Left lung (tissue), 10 donors: ENCODE data around the gene STARD7. TPM values are rescaled to one million over a fixed set of nuclear protein-coding genes. Genes with fewer than 3 reads are reported as not detected.
"Not testable (repeated sequence)": the region's sequence is repeated elsewhere in the genome, so short reads cannot be mapped to it uniquely, and the experiment has no call there.

ENCODE experiments used
- ATAC-seq: fragments of 200-7000 bp; cut with Tn5 transposase; one replicate; pipeline ENCODE4 v1.9.1; 2020; ENCODE audit warnings: moderate library complexity
- DNase-seq, 4 donors: peaks; one replicate each; pipeline ENCODE4 v3.0.0-alpha.2; 2013 to 2020
- H3K27ac ChIP-seq, 2 donors: fragments of 200-600 bp; sonication (generic) in 1 of 2; one replicate each; pipeline versions ENCODE4 v1.5.0 to v1.8.0; 2020 to 2021
- H3K27me3 ChIP-seq, 2 donors: fragments of 200-600 bp; sonication (generic) in 1 of 2; one replicate each; pipeline versions ENCODE4 v1.5.0 to v1.8.0; 2020 to 2021
- H3K36me3 ChIP-seq, 2 donors: fragments of 200-600 bp; sonication (generic) in 1 of 2; one replicate each; pipeline versions ENCODE4 v1.5.0 to v1.8.0; 2020 to 2021
- H3K4me1 ChIP-seq, 2 donors: fragments of 200-600 bp; one replicate each; pipeline ENCODE4 v1.8.0; 2021
- H3K4me3 ChIP-seq, 2 donors: fragments of 200-600 bp; sonication (generic) in 1 of 2; one replicate each; pipeline versions ENCODE4 v1.5.0 to v1.8.0; 2020 to 2021; ENCODE audit warnings: mild to moderate bottlenecking in 1 of 2
- H3K9me3 ChIP-seq, 2 donors: fragments of 200-600 bp; sonication (generic) in 1 of 2; one replicate each; pipeline versions ENCODE4 v1.5.0 to v1.8.0; 2020 to 2021
- CTCF ChIP-seq, 2 donors: fragments of 200-600 bp; sonication (generic) in 1 of 2; IDR thresholded peaks; one replicate each; pipeline versions ENCODE4 v1.5.0 to v1.8.0; 2021; ENCODE audit warnings: antibody characterized with exemption in 2 of 2
- intact Hi-C, 2 donors: fragments of 100-400 bp; cut with DNase I; formaldehyde crosslinking; loops; one replicate each; pipeline versions ENCODE4 v1.11.2 to v1.14.2; 2022
- polyA plus RNA-seq, 6 donors: library from polyadenylated mRNA; unstranded; fragments of 120-200 nt; gene quantifications; one replicate each; pipeline ENCODE4 v1.2.1, GENCODE V29; 2013; ENCODE audit not compliant: insufficient read length in 6 of 6
- total RNA-seq, 2 donors: library from RNA; stranded (reverse); fragmentation: NEBNext Ultra II Directional; extraction: Animal tissue kit (Norgen Biotek cat#: 25700); gene quantifications; one replicate each; pipeline ENCODE4 v1.2.1, GENCODE V29; 2021
- donor health status: DM: no; HTN: yes; CAD: no.
- donor health status: DM: no; HTN: no; CAD: no.

Gene STARD7
- total and polyA plus RNA-seq, 8 donors: 99.2 to 142 (median 112) TPM

GRCh38 chr2:96167407-96168013 lies 41.1 kb downstream of the STARD7 start:
- Histone ChIP-seq H3K4me3 (no peak overlapping the region), H3K27me3 (no peaks in the 10 kb centered on the region), H3K9me3 (peaks cover 0 to 4% of the 10 kb centered on the region in 2 donors), H3K4me1 (no peaks in the 10 kb centered on the region), H3K27ac (no peak overlapping the region), H3K36me3 (no peaks in the 10 kb centered on the region)
- ATAC-seq (no peak), DNase-seq (no peak)
- intact Hi-C loops: no loop called here
- no peak for TF ChIP-seq CTCF (IDR thresholded peaks at IDR 0.05)

DNA sequence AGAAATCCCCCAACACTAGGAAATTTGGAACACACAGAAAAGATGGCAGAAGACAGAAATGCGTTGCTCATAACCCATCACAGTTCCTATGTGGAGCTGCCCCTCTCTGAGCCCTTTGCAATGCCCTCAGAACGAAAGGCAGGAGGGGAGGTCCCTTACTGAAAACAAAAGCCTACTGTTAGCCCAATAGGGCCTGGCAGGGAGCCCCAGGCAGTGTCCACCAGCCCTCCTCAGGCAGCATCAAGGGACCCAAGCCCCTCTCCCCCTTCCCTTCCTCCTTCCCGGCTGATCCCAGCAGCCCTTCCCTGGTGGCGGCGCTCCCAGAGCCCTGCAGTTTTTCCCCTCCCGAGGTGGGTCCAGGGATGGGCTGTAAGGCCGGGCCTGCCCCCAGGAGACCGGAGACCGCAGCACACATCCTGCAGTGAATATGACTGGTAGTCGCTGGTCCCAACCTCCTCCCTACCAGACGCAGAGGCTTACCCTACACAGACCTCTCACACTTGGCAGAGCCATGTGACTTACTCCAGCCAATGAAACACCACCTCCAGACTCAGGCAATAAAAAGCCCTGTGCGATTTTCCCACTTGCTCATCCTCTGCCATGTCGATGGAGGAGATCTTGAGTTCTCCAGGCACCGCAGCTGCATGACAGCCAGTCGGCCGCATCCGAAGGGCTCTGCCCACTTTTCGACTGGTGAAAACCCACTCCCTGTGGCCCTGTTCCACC lies 44.0 kb downstream of the STARD7 start:
- no peak overlapping the region for H3K27ac ChIP-seq
- intact Hi-C loops: no loop called here
- TF ChIP-seq CTCF (IDR thresholded peaks at IDR 0.05): no peak
- H3K27me3 ChIP-seq: no peaks in the 10 kb centered on the region
- H3K4me3 ChIP-seq: no peak overlapping the region
- ATAC-seq (peak; percentile 29), DNase-seq (no peak)
- H3K4me1 ChIP-seq: no peaks in the 10 kb centered on the region
- H3K36me3 ChIP-seq: no peaks in the 10 kb centered on the region
- peaks cover 0 to under 1% of the 10 kb centered on the region in 2 donors for H3K9me3 ChIP-seq

DNA sequence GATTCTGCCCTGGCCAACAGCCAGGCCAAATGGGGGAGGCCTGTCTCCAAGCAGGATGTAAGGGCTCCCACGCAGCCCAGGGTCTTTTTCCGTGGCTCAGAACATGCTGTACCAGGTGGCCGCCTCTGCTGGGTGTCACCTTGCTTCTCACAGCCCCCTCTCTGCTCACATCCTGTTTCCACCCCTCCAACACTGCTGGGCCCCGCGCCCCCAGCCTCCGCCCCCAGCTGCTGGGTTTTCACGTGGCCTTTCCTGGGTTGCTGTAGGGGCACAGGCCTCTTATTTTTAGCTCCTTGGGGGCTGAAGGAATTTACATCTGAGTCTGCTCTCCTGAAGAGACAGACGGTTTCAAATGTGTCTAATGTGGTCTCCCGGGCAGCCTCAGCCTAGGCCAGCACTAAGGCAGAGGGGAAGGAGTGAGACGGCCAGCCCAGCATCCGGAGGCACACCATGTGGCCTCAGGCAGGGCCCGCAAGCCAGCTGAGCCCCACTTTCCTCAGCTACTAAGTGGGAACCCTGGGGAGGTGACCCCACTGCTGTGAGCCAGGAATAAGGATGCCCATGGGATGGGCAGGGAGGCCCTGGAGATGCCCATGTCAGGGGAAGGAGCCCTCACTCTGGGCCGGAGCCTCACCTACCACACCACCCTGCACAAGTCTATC lies 44.7 kb downstream of the STARD7 start:
- ATAC-seq: no peak
- Histone ChIP-seq H3K4me1 (no peaks in the 10 kb centered on the region), H3K27ac (no peak overlapping the region), H3K4me3 (no peak overlapping the region), H3K27me3 (no peaks in the 10 kb centered on the region), H3K9me3 (no peaks in the 10 kb centered on the region), H3K36me3 (no peaks in the 10 kb centered on the region)
- intact Hi-C loops: no loop called here
- peak in 1 of 4 donors; percentile 19 for DNase-seq
- TF ChIP-seq CTCF (IDR thresholded peaks at IDR 0.05): no peak

GRCh38 chr2:96163415-96163767 lies 45.2 kb downstream of the STARD7 start:
- no peak for TF ChIP-seq CTCF (IDR thresholded peaks at IDR 0.05)
- H3K27me3 ChIP-seq: peaks cover 0 to 3% of the 10 kb centered on the region in 2 donors
- no peaks in the 10 kb centered on the region for H3K36me3 ChIP-seq
- ATAC-seq: no peak
- no peak overlapping the region for H3K4me3 ChIP-seq
- DNase-seq: no peak
- intact Hi-C loops: no loop called here
- H3K27ac ChIP-seq: no peak overlapping the region
- no peaks in the 10 kb centered on the region for H3K4me1 ChIP-seq
- H3K9me3 ChIP-seq: no peaks in the 10 kb centered on the region

- intact Hi-C loops: no loop called here
- no peak for DNase-seq
Measured at GRCh38 chr2:96161898-96162297, 46.7 kb downstream of the STARD7 start.

GRCh38 chr2:96160366-96160765 lies 48.3 kb downstream of the STARD7 start:
- H3K4me3 ChIP-seq, H3K27ac ChIP-seq, ATAC-seq, H3K36me3 ChIP-seq, DNase-seq, H3K4me1 ChIP-seq, intact Hi-C loops, H3K9me3 ChIP-seq: not testable (repeated sequence)
- peaks cover 0 to 13% of the 10 kb centered on the region in 2 donors for H3K27me3 ChIP-seq

More at GRCh38 chr2:96161898-96162297, 46.7 kb downstream of the STARD7 start:
- Histone ChIP-seq H3K4me3 (no peak overlapping the region), H3K36me3 (no peaks in the 10 kb centered on the region), H3K4me1 (peaks cover 0 to 8% of the 10 kb centered on the region in 2 donors), H3K9me3 (no peaks in the 10 kb centered on the region), H3K27ac (no peak overlapping the region), H3K27me3 (peaks cover 0 to 13% of the 10 kb centered on the region in 2 donors)
- ATAC-seq: no peak
- TF ChIP-seq CTCF (IDR thresholded peaks at IDR 0.05): no peak
